ENCODE results near the gene SORBS2.

Gene SORBS2

DNA sequence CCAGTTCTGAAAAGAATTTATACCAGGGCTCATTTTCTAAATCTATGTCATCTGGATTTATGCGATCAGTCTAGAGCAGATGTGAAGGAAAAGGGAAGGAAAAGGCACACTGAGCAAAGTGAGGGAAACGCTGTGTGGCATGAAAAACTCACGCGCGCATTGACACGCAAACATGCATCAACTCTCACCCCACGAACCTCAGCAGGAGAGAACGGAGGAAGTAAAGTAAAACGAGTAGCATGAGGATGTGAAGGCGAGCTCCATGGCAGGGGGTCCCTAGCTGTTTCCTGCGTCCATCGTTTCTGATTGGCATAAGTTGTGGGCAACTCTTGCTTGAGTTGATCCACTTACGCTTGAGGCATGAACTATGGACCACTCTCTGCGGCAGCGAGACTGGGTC, 173.9 kb downstream of the SORBS2 start:
- DNase-seq (ENCODE audit: low read depth) = no peak

DNA sequence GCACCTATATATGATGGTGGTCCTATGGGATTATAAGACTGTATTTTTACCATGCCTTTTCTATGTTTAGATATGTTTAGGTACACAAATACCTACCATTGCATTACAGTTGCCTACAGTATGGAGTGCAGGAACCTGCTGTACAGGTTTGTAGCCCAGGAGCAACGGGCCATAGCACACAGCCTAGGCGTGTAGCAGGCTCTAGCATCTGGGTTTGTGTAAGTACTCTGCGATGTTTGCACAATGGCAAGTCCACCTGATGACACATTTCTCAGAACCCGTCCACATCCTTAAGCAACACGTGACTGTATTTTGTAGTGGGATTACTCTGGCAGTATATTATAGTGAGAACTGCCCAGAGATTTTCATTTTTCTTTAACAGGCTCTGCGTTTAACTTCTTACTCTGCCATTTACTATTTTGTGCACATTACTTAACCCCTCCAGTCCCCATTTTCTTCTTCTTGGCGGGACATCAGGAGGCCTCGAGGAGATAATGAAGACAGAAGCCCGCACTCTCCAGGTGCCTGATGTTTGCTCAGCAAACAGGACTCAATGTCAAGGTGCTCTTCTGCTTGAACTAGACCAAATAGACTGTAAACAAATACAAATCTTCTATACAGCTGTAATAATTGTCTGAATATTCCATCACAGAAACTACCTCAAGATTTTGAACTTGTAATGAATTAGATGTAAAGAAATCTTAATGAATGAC, 174.7 kb downstream of the SORBS2 start:
- DNase-seq (ENCODE audit: low read depth) = no peak

DNA sequence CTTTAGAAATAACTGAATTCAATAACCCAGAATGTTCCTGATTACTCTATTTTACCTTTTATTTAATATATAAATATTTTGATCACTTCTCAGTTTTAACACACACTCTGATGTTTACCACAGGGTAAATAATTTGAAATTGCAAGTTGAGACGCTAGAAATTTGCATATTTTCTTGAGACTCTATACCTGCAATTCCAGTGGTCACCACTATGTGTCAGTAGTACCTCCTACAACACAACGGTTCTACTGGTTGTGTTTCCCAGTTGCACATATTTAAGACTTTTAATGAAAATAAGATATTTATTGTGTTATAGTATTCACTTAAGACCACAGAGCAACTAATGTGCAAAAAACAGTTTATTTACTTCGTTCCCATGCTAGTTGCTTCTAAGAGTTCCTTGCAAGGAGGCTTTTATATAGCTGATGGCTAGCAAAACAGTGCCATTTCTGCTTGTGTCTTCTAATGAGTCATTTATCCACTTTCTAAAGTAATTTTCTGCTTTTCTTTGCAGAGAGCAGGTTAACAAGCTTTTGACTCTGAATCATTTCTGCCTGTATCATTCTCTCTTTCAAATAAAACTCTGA, 177.8 kb downstream of the SORBS2 start:
- no peak for DNase-seq (ENCODE audit: low read depth)

DNA sequence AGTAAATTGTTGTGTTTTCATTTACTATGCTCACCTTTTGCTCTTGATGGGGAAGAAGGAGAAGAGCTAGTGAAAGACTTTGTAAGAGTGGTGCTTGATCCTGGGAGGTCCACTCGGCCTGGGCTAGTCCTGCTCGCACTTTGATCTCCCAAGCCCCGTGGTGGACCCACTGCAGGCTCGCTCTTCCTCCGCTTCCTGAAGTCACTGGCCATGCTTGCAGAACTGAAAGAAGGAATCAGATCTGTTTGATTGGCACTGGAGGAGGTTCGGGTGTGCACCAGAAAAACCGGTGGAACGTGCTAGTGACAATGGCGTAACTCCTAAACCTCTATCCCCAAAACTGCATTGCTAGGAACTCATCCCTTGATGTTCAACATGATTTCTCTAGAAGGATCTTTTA, 185.2 kb downstream of the SORBS2 start:
- DNase-seq (ENCODE audit: low read depth) = no peak

DNA sequence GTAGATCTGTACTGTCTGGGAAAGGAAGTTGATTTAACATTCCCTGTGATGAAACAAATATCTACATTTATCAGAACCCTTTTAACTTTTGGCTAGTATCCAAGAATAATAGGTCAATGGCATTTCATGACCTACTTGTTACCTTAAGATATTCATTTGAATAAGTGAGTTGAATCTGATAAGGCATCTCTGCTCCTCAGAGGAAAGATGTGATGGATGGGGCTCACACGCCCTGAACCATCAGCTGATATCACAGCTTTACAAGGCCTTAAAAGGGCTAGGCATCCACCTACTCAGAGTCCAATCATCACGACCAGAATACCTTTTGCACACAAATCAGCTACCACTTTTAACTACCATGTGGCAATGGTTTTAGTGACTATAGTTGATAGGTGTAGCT, 186.5 kb downstream of the SORBS2 start:
- no peak for DNase-seq (ENCODE audit: low read depth)

DNA sequence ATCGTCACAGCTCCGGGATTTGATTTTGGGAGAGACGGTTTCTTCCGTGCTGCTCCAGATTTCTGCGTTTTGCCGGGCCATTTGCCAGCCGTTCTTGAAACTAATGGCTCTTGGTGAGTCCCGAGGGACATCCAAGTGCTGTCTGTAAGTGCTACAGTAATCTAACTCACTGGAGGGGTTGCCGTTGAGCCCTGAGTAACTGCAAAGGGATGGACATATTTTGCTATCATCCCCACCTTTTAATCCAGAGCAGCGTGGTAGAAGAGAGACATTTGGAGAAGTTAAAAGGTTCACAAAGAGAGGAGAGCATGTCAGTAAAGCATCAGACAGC, 187.8 kb downstream of the SORBS2 start:
- no peak for DNase-seq (ENCODE audit: low read depth)

DNA sequence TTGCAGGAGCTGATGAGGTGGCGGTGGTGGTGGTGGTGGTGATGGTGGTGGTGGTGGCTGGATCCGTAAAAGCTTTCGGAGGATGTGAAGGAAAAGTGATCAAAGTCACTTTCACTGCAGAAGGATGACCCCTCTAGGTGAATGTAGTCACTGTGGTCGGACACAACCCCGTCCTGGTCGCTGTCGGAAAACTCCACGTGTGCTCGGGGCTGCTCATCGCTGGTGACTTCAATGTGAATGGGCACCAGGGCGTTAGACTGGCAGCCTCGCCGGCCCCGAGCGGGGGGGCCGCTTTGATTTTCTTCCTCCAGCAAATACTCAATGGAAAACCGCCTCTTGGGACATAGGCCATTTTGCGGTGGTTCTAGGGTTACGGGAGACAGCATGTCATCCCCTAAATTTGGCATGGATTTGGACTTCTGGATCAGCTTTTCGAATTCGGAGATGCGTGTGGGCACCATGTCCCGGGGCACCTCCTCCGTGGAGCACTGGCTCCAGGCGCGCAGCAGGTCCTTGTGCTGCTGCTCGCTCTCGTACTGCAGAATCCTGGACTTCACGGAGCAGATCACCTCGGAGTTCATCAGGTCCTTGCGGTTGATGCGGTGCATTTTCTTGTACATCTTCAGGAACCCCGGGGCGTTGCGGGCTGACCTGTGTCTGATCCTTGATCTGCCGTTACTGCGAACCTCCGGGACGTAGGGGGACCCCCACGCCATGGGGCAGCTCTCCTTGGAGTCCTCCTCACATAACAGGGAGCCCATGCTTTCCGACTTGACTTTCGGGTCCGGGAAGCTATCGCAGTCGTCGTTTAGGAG, 188.3 kb downstream of the SORBS2 start:
- DNase-seq (ENCODE audit: low read depth) = no peak

DNA sequence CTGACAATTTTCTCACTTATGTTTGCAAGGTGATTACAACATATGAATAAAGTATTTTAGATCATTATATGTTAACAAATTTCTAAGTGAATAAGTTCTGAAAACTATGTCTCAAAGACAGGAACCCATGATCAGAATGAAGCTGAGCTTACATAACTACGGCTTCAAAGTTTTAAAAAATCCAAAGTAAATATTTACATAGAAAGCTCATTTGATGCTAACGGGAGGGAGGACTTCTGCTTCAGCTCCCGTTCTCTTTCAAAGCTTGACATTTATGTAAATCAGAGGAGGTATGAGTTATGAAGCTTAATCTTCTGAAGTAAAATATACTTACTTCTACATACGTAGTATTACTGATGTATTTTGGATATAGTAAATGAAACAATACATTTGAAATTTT, 203.8 kb downstream of the SORBS2 start:
- no peak for DNase-seq (ENCODE audit: low read depth)

DNA sequence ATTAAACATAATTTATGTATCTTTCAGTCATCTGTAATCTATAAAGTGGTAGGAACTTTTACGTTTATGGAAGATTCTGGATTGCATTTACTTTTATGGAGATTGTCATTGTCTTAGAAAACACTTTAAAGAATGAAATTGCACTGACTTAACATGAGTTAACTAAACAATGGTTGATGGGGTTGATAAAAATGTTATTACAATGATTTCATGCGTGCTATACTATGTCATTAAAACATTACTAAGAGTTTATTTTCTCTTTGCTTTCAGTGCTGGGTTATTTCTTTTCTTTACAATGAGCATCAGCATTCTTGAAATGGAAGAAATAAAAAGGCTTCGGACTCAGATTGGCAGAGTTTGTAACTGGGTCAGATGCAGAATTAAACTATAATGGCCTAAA, 209.6 kb downstream of the SORBS2 start:
- DNase-seq (ENCODE audit: low read depth) = no peak

DNA sequence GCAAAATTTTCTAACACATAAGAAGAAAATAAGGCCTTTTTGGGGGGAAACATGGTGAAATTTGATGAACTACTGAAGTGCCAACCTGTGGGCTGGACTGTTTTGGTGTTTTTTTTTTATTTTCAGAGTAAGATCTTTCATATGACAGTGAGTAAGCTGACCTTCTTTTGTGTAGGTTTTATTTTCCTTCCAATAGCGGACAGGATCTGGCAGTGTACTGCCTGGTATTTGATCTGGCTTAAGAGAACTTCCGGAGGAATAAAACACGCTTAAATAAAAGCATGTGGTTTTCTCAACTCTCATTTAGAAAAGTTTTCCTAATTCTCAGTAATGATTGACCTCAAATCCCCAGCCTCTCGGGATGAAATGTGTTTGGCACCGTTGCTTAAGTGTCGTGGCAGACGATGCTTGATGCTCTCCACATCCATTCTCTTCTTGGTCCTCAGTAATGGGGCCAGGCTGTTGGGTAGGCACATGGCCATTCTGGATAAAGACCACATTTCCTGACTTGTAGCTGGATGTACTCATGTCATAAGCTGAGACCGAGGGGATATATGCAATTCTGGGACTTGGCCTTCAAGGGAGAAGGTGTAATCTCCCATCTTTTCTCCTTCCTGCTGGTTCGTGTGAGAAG, 211.1 kb downstream of the SORBS2 start:
- no peak for DNase-seq (ENCODE audit: low read depth)

DNA sequence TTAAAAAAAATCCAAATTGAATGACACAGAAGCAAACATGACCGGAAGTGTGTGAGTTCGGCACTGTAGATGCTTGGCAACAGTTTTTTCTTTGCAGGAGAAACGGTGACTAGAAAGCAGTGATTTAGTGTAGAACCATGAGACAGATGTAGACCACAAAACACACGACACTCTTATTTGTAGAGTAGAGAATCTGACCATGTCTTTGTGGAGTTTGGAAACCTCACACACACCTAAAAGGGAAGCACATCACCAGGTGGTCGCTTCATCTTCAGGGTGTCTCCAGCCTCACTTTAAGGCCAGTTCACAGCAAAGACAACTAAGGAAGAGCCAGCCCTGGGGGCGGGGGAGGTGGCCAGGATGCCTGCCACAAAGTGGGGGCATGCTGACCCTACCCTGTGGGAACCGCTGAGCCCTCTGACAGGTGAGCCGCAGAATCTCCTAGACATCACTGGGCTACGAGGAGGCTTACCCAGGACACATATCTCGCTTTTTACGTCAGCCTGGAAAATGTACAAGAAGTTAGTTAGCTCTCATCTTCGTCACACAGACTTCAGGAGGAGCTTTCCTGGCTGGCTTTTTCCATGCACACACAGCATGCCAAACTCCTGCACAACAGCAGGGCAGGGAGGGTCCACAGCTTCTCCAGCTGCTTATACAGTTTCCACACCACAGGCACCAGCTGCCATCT, 212.3 kb downstream of the SORBS2 start:
- DNase-seq (ENCODE audit: low read depth) = no peak

DNA sequence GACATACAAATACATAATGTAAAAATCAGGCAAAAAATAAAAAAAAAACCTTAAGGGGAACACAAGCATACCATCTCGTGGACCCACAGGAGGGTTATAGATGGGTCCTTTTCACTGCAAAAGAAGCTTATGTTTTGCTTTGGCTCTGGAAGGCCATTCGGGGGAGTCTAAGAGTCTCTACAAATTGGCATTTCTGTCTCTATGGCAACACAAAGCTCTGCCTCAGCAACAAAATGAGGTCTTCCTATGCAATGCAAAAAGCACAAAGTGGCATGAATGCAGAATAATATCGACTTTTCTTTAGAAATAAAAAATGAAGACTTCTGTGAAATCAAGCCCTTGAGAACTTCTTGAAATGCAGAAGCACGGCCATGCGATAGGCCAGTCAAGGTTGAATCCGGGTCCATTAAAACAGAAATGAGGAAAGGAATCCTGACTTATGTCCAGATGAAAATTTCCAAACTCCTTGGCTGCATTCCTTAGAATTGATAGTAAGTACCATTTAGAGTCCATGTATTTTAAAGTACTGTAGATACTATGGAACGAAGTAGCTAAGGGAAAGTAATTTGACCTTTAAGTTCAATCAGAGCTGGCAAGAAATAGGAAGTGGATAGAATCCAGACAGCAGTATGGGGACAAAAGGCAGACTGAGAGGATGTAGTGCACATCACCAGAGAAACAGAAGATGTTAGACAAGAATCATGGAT, 213.0 kb downstream of the SORBS2 start:
- DNase-seq (ENCODE audit: low read depth) = no peak

DNA sequence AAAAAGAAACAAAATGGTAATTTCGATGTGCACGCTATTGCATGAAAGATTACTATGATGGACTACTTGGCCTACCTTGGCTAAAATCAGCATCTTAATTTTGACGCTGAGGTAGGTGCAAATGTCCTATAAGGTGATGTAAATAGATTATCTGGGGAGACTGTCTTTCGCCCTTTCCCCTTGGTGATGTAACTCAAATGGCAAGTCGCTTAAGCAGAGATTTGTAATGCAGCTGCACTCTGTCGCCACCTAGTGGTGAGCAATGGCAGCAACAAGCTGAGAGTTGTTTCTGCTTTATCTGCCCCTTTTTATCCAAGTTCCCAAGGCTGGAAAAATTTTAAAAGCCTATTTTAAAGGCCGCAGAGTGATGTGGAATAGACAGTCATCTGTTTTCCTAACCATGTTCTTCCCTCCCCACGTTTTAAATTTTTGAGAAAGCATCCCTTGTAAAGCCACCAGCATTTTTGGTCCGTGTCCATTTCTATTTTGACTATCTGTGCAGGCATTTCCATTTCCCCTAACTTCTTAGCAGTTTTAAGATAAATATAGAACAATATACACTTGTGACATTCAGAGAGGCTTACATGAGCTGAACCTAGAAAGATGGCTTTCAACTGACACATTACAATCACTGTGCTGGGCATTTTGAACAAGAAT, 214.3 kb downstream of the SORBS2 start:
- DNase-seq (ENCODE audit: low read depth) = peak; percentile 49

DNA sequence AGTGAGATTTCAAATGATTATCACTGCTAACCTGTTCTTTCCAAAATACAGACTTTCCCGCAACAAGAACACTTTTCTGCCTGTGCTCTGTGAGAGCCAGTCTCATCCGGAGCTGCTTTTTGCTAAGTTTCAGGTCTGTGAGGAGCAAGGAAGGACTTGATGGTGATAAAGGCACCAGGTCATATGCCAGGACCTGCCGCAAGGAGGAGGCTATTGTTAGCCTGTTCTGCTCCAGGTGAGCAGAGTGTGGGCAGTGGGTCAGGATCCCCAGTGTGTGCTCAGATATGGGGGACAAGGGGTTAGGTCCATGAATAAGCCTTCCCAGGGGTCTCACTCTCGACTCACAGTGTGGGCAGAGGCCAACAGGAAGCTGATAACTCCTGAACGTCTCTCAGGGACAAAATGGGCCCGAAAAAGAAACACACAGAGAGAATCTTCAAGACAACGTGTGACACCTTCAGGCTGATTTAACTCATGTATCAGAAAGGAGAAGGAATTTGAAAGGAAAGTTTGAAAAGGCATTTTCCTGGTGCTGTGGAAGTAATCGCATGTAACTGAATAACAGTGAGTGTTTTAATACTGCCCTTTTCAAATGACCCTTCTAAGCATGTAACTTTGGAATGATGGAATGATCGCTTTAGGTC, 219.0 kb downstream of the SORBS2 start:
- no peak for DNase-seq (ENCODE audit: low read depth)

DNA sequence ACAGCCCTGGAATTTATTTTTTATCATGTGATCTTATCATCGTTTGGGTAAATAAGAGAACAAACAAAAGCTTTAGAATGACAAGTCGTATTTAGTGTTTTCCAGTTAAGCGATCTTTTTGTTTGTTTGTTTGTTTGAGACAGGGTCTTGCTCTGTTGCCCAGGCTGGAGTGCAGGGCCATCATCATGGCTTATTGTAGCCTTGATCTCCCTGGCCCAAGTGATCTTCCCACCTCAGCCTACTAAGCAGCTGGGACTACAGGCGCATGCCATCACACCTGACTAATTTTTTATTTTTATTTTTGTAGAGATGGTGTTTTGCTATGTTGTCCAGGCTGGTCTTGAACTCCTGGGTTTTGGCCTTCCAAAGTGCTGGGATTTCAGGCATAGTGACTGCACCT, 219.6 kb downstream of the SORBS2 start:
- no peak for DNase-seq (ENCODE audit: low read depth)

DNA sequence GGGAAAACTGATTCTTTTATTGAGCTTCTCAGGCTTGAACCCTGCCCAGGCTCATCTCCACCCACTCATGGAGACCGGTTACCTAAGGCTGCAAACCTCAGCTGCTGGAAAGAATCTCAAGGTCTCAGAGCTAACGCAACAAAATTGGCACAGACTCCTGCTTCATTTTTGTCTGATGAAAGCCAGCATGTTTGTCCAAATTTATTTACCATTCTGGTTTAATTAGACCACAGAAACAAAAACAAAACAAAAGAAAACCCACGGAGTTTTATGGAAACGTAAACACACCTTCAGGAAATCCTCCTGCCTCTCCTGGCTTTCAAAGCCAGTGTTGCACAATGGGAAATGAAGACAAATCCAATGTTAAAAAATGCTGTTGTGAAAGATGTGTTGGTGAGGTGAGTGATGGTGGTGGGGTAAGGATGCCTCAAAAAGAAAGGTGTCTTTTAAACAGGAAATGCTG, 220.3 kb downstream of the SORBS2 start:
- no peak for DNase-seq (ENCODE audit: low read depth)

DNA sequence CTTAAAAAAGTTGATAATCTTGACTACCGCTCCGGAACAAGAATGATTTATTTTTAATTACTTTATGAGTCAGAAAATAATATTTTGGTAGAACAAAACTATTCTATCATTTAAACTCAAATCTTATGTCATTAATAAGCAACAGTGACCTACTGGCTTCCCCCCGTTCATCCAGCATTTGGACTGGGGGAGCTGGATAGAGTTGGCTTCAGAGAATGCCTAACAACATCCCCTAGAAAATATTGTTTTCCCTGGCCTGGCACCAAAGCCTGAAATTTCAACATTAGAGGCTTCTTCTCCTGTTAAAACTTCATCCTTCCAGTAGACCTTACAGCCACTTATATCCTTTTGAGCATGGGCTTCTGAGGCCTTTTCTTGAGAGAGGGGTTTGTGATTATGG, 221.0 kb downstream of the SORBS2 start:
- DNase-seq (ENCODE audit: low read depth) = no peak

DNA sequence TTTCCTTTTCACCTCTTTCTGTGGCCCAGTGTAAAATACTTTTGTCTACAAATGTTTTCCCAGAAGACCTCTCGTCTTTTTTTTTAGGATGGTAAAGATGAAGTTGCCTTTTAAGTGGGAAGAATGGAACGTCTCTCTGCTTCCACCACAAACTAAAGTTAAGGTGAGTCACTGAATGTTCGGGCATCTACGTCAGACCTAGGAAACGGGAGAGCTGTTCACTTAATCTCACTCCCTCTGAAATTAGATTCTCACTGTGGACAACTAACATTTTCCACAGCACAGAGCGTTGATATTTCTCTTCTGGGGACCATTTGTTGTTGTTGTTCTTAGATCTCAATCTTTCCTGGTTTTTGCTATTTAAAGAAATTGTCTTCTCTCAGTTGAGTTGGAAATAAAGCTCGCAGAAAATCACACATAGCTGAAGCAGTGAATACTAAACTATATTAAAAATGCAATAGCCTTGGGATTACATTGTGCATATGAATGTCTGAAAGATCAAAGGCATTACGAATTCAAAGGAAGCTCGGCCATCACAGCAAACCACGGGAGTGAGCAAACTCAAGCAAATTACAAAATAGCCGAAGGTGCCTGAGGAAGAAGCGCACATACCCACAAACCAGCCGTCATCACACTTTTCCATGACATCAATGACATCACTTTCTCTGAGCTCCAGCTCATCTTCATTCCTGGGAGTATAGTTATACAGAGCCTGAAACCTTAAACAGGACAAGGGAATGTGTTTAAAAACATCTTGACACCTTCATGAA, 222.7 kb downstream of the SORBS2 start:
- DNase-seq (ENCODE audit: low read depth) = no peak

DNA sequence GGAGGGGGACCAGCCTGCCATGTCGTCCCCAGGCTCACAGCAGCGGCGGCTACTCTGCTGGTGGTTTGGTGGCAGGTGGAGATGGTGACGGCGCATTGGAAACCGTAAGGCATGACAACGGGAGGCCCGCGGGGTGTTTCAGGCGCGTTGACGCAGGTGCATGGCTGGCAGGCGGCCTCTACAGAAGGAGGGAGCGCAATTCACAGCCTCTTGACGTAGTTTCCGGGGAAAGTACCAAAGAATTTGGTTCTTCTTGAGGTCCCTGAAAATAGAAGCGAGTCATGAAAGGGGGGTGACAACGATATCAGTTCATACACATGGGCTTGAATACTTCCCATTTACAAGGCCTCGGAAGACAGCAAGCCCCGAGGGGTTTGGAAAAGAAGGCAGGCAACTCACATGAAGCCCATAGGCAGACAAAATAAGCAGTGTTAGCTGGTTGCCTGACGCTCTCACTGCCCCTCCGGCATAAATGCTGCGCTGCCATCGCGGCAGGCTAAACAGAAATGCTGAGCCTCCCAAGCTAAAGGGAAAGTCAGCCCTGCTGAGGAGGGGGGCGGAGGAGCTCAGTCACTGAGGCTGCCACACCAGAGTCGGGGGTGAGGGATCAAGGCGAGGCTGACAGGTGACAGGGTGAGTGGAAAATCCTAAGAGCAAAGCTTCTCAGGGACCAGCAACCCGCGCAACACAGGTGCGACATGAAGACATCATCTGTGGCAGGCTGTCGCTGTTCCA, 224.4 kb downstream of the SORBS2 start:
- DNase-seq (ENCODE audit: low read depth) = peak; percentile 9
